NCI-H345 treated with DMSO at 0.1 percent for 48 hours (cell line): ENCODE measurements around the gene RPRD2.

ENCODE experiments used
- DNase-seq: peaks from one replicate; lab custom pipeline; 2025; ENCODE audit not compliant: unreplicated experiment; lab: John Stamatoyannopoulos, UW

Gene RPRD2

DNA sequence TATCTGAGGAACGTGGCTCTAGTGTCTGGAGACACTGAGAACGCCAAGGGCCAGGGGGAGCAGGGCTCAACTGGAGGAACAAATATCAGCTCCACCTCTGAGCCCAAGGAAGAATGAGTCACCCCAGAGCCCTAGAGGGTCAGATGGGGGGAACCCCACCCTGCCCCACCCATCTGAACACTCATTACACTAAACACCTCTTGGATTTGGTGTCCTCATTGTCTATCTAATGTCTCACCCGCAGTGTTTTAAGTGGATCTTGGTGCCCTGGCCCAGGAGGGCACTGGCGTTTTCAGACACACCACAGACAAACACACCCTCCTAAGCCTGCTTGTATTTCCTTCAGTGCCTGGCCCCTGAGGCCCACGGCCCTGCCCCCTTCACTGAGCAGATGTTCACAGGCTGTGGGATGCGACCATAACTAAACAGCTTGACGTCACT is 149.4 kb downstream of the RPRD2 start:
- no peak for DNase-seq

- no peak for DNase-seq
These were observed 150.3 kb downstream of the RPRD2 start for GRCh38 chr1:150514260-150514659.

DNA sequence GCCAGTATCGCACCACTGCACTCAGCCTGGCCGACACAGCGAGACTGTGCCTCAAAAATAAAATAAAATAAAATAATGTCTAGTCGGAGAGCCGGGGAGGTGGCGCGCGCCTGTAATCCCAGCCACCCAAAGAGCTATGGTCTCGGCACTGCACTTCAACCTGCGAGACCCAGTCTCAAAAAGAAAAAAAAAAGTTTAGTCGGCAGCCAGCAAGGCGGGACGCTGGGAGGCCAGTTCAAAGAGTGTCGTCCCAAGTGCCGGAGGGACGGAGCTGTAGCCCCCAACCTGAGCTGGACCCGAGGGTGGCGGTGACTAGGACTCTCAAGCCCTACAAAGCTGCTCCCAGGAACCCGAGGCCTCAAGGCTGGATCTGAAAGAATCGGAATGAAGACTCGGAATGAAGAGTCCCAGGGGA is 151.0 kb downstream of the RPRD2 start:
- no peak for DNase-seq

GRCh38 chr1:150515328-150516049 is 151.5 kb downstream of the RPRD2 start, which contains the start of gene FALEC:
Gene FALEC (plus strand): TSS chr1:150515752.
- DNase-seq: peak; percentile 100

DNA sequence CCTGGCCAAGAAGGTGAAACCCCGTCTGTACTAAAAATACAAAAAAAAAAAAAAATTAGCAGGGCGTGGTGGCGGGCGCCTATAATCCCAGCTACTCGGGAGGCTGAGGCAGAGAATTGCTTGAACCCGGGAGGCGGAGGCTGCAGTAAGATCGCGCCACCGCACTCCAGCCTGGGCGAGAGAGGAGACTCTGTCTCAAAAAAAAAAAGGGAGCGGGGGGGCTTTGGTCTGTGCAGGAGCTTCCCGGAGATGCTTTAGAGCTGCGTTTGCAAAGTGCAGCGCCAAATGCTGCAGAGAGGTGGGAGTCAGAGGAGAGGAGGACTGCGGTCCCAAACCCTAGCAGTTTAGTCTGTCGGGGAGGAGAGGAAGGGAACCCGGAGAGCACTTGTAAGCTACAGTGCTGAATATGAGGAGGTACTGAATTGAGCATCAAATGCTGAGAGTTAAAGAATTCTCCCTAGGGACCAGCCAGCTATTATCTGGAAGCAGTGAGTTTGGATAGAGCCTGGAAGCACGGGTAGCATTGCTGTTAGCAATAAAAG is 152.2 kb downstream of the RPRD2 start:
- DNase-seq: peak; percentile 82

DNA sequence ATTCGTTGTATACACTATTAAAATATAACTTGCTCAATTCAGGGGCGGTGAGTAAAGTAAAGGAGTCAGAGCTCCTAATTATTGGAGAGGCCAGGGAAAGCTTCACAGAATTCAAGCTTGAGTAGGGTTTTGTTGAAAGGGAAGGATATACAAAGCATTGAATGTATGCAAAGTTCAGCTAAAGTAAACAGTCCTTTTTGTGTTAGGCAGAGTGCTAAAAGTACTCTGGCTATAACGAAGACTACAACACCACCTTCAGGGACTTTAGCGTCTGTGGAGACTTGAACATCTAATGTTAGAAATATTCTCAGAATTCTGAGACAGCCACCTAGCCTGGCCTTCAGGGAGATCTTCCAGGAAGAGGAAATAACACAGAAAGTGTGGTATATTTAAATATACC is 152.7 kb downstream of the RPRD2 start:
- peak; percentile 82 for DNase-seq

- DNase-seq: no peak
These were observed 157.4 kb downstream of the RPRD2 start for GRCh38 chr1:150521196-150521968.

DNA sequence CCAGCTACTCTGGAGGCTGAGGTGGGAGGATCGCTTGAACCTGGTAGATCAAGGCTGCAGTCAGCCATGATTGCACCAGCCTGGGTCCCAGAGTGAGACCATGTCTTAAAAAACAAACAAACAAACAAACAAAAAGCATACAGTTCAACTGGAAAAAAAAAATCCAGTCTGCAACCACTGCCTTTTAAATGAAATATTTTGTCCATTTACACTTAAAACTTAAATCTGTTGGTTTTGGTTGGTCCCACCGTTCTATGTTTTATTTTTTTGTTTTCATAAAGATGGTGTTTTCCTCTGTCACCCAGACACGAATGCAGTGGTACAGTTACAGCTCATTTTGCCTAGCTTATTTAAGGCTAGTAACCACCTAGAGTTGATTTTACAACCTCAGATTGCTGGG is 161.4 kb downstream of the RPRD2 start:
- DNase-seq: no peak
